GM18867 (cell line): ENCODE data around the gene SGIP1.

Source experiments
- ATAC-seq: cut with Tn5 transposase; IDR thresholded peaks from one replicate; pipeline ENCODE4 v1.9.1; 2021; ENCODE audit warnings: mild to moderate bottlenecking, moderate library complexity; ENCODE audit not compliant: unreplicated experiment

The SGIP1 gene

GRCh38 chr1:66599346-66599745 is 65.4 kb downstream of the SGIP1 start:
- no peak for ATAC-seq

GRCh38 chr1:66599899-66600737 is 66.2 kb downstream of the SGIP1 start:
- ATAC-seq: no peak

GRCh38 chr1:66605419-66605997 is 71.6 kb downstream of the SGIP1 start:
- ATAC-seq: no peak

DNA sequence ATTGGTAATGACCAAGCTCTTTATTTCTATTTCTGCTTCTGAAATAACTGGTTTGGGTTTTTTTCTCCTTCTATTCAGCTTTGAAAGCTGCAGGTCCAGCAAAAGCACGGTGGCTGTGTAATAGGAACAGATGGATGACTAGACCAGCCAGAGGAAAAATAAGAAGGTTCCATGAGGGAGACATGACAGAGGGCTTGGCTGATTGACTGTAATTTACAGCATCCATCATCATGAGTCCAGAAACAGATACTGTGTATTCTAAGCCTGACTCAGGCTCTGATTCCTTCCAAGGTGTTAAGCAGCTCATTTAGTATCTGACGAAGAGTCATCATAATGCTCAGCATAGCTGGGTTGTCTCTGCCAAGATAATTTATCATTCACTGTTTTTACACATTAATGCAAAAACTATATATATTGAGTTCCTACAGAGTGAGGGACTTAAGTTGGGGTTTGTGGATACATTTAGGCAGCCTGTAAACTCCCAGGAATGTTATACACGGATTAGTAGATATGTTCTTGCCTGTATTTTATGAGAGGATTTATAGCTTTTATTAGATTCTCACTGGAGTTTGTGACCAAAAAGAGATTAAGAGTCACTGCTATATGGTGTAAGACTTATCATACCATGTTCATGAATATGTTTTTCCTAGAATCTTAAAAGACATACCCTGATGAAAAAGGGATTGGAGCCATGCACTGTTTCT is 72.6 kb downstream of the SGIP1 start:
- ATAC-seq: no peak

GRCh38 chr1:66607458-66607857 is 73.5 kb downstream of the SGIP1 start:
- ATAC-seq: no peak

DNA sequence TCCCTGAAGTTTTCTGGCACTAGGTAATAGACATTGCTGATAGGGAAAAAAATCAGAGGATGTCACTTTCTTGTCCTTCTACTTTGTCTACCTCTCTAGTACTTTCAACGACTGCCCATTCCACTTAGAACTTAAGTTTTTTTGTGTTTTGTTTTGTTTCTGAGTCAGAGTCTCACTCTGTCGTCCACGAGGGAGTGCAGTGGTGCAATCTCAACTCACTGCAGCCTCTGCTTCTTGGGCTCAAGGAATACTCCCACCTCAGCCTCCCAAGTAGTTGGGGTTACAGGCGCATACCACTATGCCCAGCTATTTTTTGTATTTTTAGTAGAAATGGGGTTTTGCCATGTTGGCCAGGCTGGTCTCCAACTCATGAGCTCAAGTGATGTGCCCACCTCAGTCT is 79.2 kb downstream of the SGIP1 start:
- no peak for ATAC-seq

- ATAC-seq: no peak
Observed at GRCh38 chr1:66617362-66618184, 83.6 kb downstream of the SGIP1 start.

- ATAC-seq: no peak
Observed at GRCh38 chr1:66618390-66618789, 84.4 kb downstream of the SGIP1 start.

GRCh38 chr1:66623812-66624211 is 89.9 kb downstream of the SGIP1 start:
- ATAC-seq: no peak

DNA sequence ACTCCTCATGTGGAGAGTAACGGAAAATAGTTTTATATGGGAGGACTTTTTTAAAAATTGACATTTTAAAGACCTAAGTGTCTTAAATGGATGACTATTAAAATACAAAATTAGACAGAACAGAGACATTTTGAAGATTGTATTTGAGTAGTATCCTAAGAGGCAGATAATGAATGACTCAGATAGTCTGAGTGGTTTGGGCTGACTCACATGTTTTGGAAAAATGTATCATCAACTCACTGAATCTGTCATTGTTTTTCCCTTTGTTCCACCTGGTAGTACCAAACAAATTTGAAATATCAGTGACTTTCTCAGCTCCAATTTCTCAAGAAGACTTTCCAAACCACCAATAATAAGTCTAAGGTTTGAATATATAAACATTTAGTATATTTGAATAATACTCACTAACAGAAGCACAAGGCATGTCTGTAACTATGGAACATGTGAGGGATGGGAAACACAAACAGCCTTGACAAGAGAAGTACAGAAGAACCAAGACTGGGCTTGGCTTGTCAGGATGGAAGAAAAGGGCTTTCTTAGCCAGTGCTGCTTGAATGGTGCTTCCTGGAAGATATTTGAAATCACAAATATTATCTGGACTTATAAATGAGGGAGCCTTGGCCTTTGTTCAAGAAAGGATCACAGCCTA is 90.6 kb downstream of the SGIP1 start:
- no peak for ATAC-seq

DNA sequence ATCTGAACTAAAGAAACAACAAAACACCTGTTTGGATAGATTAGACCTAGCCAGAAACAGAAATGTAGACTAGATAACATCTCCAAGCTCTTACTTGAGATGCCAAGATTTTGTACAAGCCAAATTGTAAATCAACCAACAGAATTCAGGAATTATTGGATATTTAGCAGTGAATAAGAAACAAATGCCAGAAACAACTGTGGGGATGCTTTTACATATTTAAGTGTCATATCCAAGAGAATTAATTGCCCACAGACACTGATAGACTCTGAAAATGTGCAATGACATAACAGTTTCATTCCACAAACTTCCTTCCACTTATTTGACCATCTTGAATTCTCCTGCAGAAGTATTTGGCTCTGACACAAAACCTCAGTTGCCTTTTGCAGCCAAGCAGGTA is 92.3 kb downstream of the SGIP1 start:
- no peak for ATAC-seq

DNA sequence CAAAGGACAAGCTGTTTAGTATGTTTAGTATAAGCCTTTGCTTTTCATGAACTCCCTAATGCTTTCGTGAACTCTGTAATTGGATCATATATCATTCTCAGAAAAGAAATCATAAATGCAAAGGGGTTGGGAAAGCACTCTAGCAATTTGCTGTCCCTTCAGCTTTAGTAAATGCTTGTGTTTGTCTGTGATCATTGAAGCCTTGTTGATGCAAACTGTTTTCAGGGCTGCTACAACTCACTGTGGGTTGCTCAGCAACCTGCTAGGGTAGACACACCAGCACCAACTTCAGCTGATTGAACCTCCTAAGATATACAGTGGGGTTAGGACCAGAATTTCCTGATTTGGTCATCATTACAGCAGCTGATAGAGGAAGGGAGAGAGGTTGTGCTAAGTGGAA is 95.0 kb downstream of the SGIP1 start:
- no peak for ATAC-seq

DNA sequence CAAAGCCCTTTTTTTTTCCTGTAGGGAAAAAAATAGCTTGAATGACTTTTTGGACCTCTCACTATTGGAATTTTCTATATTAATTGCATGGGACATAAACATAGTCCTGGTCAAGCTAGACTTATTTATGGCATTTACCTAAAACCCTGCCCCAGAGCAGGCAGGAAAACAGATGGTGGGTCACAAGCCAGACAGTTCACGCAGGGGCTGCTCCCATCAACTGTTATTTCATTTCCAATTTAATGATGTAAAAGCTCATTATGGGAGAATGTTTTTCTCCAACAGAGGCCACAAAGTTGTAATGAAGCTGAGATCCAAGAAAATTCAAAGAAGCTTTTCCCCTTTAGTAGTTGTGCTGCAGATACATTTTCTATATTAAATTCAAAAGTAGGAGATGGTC is 99.2 kb downstream of the SGIP1 start:
- ATAC-seq: no peak

DNA sequence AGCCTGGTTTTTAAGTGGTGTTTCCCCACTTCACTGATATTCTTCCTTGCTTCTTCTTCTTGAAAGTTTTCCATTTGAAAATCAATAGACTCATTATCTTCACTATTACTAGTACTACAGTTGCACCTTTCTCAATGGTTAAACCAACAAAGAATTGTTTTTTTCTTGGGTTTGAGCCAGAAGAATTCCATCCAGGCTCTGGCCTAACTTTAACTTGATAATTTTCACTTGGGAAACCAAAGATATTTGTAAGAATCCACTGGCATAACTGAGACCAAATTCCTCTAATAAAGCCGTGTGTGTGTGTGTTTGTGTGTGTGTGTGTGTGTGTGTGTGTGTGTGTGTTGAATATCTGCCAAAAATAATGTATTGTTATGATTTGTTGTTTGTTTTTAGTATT is 103.2 kb downstream of the SGIP1 start:
- no peak for ATAC-seq

- no peak for ATAC-seq
Observed at GRCh38 chr1:66641891-66642473, 108.0 kb downstream of the SGIP1 start.

GRCh38 chr1:66642992-66643391 is 109.0 kb downstream of the SGIP1 start:
- ATAC-seq: no peak

DNA sequence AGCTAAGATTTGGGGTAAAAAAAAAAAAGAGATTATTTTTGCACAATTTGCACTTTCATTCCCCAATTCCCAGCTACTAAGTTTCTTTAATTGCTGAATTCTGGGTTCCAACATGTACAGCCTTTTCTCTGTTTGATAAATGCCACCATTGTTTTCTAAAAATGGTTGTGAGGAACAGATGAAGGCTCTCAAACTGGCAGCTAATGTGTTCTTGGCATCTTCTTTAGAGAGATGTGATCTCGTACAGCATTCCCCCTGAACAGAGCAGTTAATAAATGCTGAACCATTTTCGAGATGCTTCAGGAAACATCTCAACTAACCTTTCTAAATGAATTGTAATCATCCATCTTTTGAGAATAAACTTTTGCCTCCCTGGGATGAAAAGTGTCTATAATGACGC is 110.4 kb downstream of the SGIP1 start:
- ATAC-seq: no peak

GRCh38 chr1:66648901-66649595 is 115.1 kb downstream of the SGIP1 start:
- peak; percentile 94 for ATAC-seq

DNA sequence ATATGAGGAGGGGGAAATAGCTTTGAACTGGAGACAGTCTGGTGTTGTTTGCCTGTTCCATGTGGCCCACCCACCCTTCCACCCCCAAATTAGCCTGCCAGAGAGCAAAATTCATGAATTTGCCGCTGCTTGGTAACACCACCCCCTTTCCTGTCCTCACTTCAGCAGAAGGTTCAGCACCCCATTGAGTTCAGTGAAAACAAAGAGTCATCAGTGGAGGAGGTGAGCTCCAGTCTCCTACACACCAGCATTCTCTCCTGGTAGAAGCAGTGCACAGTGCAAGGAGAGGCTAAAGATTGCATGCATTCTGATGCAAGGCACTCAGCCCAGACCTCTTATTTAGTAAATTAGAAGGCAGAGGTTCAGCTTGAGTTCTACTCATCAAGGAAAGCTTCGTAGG is 118.6 kb downstream of the SGIP1 start:
- no peak for ATAC-seq

DNA sequence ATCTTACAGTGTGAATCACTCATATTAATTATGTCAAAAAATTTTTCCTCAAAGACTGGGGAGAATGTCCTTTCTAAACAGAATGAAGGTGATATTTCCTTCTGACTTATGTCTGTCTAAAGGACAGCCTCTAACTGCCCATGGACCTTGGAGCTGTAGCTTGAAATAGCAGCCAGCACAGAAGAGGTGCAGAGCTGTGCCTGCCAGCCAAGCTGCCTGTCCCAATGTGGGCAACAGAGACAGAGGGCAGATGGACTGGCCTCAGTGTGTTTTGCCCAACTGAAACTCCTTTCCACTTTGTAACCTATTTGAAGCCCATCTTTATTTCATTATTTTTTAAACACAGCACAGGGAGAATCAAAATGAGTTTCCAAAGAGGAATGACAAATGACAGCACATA is 120.7 kb downstream of the SGIP1 start:
- ATAC-seq: no peak
